ENCODE data around the gene FSIP1. TPM values are rescaled to one million over a fixed set of nuclear protein-coding genes. Genes with fewer than 3 reads are reported as not detected.

FSIP1 gene
- polyA plus RNA-seq, 3 donors, result 0.10 to 0.48 (median 0.21) TPM

DNA sequence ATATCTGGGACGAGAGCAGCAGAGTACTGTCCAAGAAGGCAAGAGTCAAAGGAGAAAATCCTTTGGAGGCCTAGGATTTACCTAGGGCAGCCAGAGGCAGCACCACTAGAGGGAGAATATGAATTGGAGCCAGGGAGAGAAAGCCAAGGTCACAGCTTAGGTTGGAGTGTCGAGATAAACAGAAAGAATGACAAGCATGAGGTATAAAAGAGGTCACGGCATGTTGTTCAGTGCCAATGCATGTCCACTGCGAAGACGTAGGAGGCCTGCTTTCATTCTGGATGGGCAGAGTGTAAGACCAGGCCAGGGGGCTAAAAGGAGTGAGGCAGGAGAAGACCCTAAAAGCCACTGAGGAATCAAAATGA, 154.5 kb downstream of the FSIP1 start:
- TF ChIP-seq, protein P1, sequence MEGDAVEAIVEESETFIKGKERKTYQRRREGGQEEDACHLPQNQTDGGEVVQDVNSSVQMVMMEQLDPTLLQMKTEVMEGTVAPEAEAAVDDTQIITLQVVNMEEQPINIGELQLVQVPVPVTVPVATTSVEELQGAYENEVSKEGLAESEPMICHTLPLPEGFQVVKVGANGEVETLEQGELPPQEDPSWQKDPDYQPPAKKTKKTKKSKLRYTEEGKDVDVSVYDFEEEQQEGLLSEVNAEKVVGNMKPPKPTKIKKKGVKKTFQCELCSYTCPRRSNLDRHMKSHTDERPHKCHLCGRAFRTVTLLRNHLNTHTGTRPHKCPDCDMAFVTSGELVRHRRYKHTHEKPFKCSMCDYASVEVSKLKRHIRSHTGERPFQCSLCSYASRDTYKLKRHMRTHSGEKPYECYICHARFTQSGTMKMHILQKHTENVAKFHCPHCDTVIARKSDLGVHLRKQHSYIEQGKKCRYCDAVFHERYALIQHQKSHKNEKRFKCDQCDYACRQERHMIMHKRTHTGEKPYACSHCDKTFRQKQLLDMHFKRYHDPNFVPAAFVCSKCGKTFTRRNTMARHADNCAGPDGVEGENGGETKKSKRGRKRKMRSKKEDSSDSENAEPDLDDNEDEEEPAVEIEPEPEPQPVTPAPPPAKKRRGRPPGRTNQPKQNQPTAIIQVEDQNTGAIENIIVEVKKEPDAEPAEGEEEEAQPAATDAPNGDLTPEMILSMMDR (IDR thresholded peaks at IDR 0.05), result no peak
- peaks cover 3 to 14% of the 10 kb centered on the region in 2 donors for H3K4me1 ChIP-seq (ENCODE audit: control insufficient read depth in 1 of 2, insufficient read depth in 2 of 2, low read length in 2 of 2)
- H3K36me3 ChIP-seq (replicated peaks in 1 of 2; ENCODE audit: control insufficient read depth in 1 of 2, insufficient read depth in 2 of 2, low read length in 2 of 2), result no peaks in the 10 kb centered on the region
- Mint-ChIP-seq H3K9me3 (peaks cover 0 to 12% (median 2%) of the 10 kb centered on the region in 7 donors), H3K27ac (no peak overlapping the region), H3K36me3 (no peaks in the 10 kb centered on the region), H3K27me3 (ENCODE audit: low read depth in 3 of 3) (no peaks in the 10 kb centered on the region), H3K4me3 (no peak overlapping the region), H3K4me1 (peaks cover 20% of the 10 kb centered on the region)
- DNase-seq, result no peak
- H3K79me2 ChIP-seq (ENCODE audit: insufficient read depth, low read length), result no peaks in the 10 kb centered on the region
- no peak overlapping the region for H3K27ac ChIP-seq (ENCODE audit: low read depth in 1 of 2, low read length in 2 of 2)
- no peaks in the 10 kb centered on the region for H3K9me3 ChIP-seq (replicated peaks in 1 of 2; ENCODE audit: control insufficient read depth in 1 of 2, insufficient read depth in 1 of 2, low read length in 2 of 2)
- H3K4me2 ChIP-seq (replicated peaks; ENCODE audit: extremely low read depth, low read length, poor library complexity, severe bottlenecking), result no peak overlapping the region
- H2AFZ ChIP-seq (ENCODE audit: insufficient read depth, low read depth, low read length, poor library complexity, severe bottlenecking), result no peak overlapping the region
- H3K9ac ChIP-seq (ENCODE audit: insufficient read depth, low read length, poor library complexity, severe bottlenecking), result no peak overlapping the region
- H3K4me3 ChIP-seq (replicated peaks in 1 of 3; ENCODE audit: low read depth in 2 of 3, low read length in 3 of 3), result no peak overlapping the region
- H4K20me1 ChIP-seq (ENCODE audit: insufficient read depth, low read length), result no peaks in the 10 kb centered on the region
- 98% methylated on average over 5 of the region's 5 CpGs for WGBS (ENCODE audit: insufficient coverage)
- intact Hi-C loops (cut with micrococcal nuclease), result no loop called here
- H3K27me3 ChIP-seq (ENCODE audit: control insufficient read depth in 2 of 2, insufficient read depth in 2 of 2, low read length in 2 of 2), result no peaks in the 10 kb centered on the region

DNA sequence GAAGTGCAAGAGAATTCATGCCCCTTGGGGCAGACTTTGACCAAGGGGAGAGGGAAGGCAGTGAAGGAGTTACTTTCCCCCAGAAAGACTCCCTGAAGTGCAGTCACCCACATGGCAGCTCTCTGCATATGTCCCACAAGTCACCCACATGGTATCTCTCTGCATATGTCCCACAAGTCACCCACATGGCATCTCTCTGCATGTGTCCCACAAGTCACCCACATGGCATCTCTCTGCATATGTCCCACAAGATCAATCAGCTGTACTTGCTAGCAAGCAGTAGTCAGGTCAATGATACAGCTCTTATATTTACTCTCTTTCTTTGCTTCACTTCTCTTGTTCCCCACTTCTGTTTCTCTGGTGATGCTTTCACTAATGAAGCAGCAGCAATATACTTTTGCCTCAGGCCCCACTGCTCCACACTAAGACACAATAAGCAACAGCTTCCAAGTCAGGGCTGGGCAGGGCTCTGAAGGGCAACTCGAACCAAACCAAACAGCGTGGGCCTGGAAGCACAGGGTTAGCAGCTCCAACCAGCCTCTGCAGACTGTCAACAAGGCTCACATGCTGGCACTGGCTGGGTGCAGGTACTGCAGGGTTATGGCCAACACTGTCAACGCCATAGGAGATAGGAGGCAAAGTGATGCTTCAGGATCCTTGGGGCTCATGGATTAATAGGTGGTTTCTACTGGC, 155.0 kb downstream of the FSIP1 start:
- Histone ChIP-seq H3K27ac (ENCODE audit: low read depth in 1 of 2, low read length in 2 of 2) (no peak overlapping the region), H3K9ac (ENCODE audit: insufficient read depth, low read length, poor library complexity, severe bottlenecking) (no peak overlapping the region), H2AFZ (ENCODE audit: insufficient read depth, low read depth, low read length, poor library complexity, severe bottlenecking) (no peak overlapping the region), H3K36me3 (replicated peaks in 1 of 2; ENCODE audit: control insufficient read depth in 1 of 2, insufficient read depth in 2 of 2, low read length in 2 of 2) (no peaks in the 10 kb centered on the region), H3K27me3 (ENCODE audit: control insufficient read depth in 2 of 2, insufficient read depth in 2 of 2, low read length in 2 of 2) (no peaks in the 10 kb centered on the region), H4K20me1 (ENCODE audit: insufficient read depth, low read length) (no peaks in the 10 kb centered on the region), H3K4me1 (ENCODE audit: control insufficient read depth in 1 of 2, insufficient read depth in 2 of 2, low read length in 2 of 2) (peaks cover 3 to 14% of the 10 kb centered on the region in 2 donors), H3K4me3 (replicated peaks in 1 of 3; ENCODE audit: low read depth in 2 of 3, low read length in 3 of 3) (no peak overlapping the region), H3K9me3 (replicated peaks in 1 of 2; ENCODE audit: control insufficient read depth in 1 of 2, insufficient read depth in 1 of 2, low read length in 2 of 2) (no peaks in the 10 kb centered on the region), H3K79me2 (ENCODE audit: insufficient read depth, low read length) (no peaks in the 10 kb centered on the region), H3K4me2 (replicated peaks; ENCODE audit: extremely low read depth, low read length, poor library complexity, severe bottlenecking) (no peak overlapping the region)
- H3K36me3 Mint-ChIP-seq, result no peaks in the 10 kb centered on the region
- peaks cover 23% of the 10 kb centered on the region for H3K4me1 Mint-ChIP-seq
- 89% methylated on average over 2 of the region's 3 CpGs for WGBS (ENCODE audit: insufficient coverage)
- DNase-seq, result no peak
- H3K27me3 Mint-ChIP-seq (ENCODE audit: low read depth in 3 of 3), result no peaks in the 10 kb centered on the region
- no peak overlapping the region for H3K4me3 Mint-ChIP-seq
- H3K27ac Mint-ChIP-seq, result no peak overlapping the region
- H3K9me3 Mint-ChIP-seq, result peaks cover 0 to 12% (median 2%) of the 10 kb centered on the region in 7 donors
- TF ChIP-seq, protein P1 (IDR thresholded peaks at IDR 0.05), result no peak
- intact Hi-C loops (cut with micrococcal nuclease), result no loop called here

All from CD14-positive monocyte (primary cell).